Measurements from ENCODE around the gene OR4B1. TPM values are rescaled to one million over a fixed set of nuclear protein-coding genes. Genes with fewer than 3 reads are reported as not detected.

OR4B1 gene, protein sequence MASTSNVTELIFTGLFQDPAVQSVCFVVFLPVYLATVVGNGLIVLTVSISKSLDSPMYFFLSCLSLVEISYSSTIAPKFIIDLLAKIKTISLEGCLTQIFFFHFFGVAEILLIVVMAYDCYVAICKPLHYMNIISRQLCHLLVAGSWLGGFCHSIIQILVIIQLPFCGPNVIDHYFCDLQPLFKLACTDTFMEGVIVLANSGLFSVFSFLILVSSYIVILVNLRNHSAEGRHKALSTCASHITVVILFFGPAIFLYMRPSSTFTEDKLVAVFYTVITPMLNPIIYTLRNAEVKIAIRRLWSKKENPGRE
- total RNA-seq, result not detected in 2 replicates

DNA sequence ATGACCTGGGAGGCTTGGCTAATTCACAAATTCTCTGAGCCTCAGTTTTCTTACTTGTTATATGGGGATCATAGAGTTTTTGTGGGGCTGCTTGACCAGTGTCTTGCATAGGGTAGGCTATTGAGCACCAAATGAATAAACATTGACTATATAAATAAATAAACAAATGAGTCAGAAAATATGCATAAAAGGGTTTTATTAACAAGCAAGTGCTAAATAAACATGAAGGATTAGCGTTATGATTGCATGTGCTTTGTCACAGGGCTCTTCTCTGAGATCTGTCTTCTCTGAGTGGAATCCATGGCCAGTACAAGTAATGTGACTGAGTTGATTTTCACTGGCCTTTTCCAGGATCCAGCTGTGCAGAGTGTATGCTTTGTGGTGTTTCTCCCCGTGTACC, at the start of gene OR4B1:
Gene OR4B1, plus strand, starts transcription at position 301 of the 400 bp plus-strand sequence. Its CDS starts 0 bp downstream, at position 301.
- Histone ChIP-seq H3K36me3 (ENCODE audit: insufficient read depth, low read length) (no peaks in the 10 kb centered on the region), H3K4me2 (ENCODE audit: insufficient read depth, low read length) (no peak within 1 kb of the TSS), H3K4me3 (ENCODE audit: insufficient read depth, low read length) (no peak within 1 kb of the TSS), H4K20me1 (ENCODE audit: insufficient read depth, low read length) (no peaks in the 10 kb centered on the region), H3K27me3 (ENCODE audit: insufficient read depth, low read length) (no peaks in the 10 kb centered on the region), H3K27ac (ENCODE audit: low read depth, low read length) (no peak within 1 kb of the TSS), H2AFZ (ENCODE audit: low read length) (no peak within 1 kb of the TSS), H3K79me2 (ENCODE audit: insufficient read depth, low read length) (no peaks in the 10 kb centered on the region), H3K4me1 (ENCODE audit: insufficient read depth, low read length) (no peaks in the 10 kb centered on the region), H3K9me3 (ENCODE audit: low read depth, low read length) (no peaks in the 10 kb centered on the region)
- TF ChIP-seq, protein P1, sequence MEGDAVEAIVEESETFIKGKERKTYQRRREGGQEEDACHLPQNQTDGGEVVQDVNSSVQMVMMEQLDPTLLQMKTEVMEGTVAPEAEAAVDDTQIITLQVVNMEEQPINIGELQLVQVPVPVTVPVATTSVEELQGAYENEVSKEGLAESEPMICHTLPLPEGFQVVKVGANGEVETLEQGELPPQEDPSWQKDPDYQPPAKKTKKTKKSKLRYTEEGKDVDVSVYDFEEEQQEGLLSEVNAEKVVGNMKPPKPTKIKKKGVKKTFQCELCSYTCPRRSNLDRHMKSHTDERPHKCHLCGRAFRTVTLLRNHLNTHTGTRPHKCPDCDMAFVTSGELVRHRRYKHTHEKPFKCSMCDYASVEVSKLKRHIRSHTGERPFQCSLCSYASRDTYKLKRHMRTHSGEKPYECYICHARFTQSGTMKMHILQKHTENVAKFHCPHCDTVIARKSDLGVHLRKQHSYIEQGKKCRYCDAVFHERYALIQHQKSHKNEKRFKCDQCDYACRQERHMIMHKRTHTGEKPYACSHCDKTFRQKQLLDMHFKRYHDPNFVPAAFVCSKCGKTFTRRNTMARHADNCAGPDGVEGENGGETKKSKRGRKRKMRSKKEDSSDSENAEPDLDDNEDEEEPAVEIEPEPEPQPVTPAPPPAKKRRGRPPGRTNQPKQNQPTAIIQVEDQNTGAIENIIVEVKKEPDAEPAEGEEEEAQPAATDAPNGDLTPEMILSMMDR (IDR thresholded peaks at IDR 0.05; ENCODE audit: extremely low read depth, low read depth, low read length), result no peak
- DNase-seq (ENCODE audit: insufficient read length, low spot score, missing footprints), result no peak

DNA sequence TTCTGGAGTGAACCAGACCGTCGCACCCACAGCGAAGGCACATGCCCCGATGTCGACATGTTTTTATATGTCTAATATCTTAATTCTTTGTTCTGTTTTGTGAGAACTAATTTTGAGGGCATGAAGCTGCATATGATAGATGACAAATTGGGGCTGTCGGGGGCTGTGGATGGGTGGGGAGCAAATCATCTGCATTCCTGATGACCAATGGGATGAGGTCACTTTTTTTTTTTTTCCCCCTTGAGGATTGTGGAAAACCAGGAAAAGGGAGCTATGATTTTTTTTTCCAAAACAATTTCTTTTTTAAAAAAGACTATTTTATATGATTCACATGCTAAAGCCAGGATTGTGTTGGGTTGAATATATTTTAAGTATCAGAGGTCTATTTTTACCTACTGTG, 49.2 kb upstream of the OR4B1 start:
- peak; percentile 63 for DNase-seq (ENCODE audit: insufficient read length, low spot score, missing footprints)
- Histone ChIP-seq H3K9me3 (ENCODE audit: low read depth, low read length) (no peaks in the 10 kb centered on the region), H3K4me2 (ENCODE audit: insufficient read depth, low read length) (peak overlapping the region; percentile 10), H3K27me3 (ENCODE audit: insufficient read depth, low read length) (no peaks in the 10 kb centered on the region), H4K20me1 (ENCODE audit: insufficient read depth, low read length) (no peaks in the 10 kb centered on the region), H3K4me3 (ENCODE audit: insufficient read depth, low read length) (no peak overlapping the region), H3K79me2 (ENCODE audit: insufficient read depth, low read length) (no peaks in the 10 kb centered on the region), H3K36me3 (ENCODE audit: insufficient read depth, low read length) (peaks cover 13% of the 10 kb centered on the region), H2AFZ (ENCODE audit: low read length) (no peak overlapping the region), H3K4me1 (ENCODE audit: insufficient read depth, low read length) (peaks cover 52% of the 10 kb centered on the region), H3K27ac (ENCODE audit: low read depth, low read length) (peak overlapping the region; percentile 67)
- TF ChIP-seq, protein P1 (IDR thresholded peaks at IDR 0.05; ENCODE audit: extremely low read depth, low read depth, low read length), result no peak

DNA sequence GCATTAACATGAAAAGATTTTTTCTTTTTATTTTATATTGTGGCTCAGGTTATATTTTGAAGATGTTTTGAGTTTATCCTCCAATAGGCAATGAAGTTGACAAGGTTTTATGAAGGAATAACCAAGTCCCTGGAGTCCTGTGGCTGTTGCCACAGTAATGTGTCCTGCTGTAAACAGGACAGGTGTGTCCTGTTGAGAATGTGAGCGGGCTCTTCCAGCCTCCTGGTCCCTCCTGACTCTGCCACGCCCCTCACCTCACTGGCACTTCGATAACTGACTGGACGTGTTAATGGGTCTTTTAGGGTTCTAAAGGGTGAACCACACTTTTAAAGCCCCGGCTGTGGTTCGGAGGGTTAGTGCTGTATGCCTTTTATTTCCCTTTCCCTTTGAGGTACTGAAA, 47.8 kb upstream of the OR4B1 start:
- DNase-seq (ENCODE audit: insufficient read length, low spot score, missing footprints), result no peak
- H3K27me3 ChIP-seq (ENCODE audit: insufficient read depth, low read length), result no peaks in the 10 kb centered on the region
- H4K20me1 ChIP-seq (ENCODE audit: insufficient read depth, low read length), result no peaks in the 10 kb centered on the region
- no peak overlapping the region for H3K4me3 ChIP-seq (ENCODE audit: insufficient read depth, low read length)
- peaks cover 8% of the 10 kb centered on the region for H3K36me3 ChIP-seq (ENCODE audit: insufficient read depth, low read length)
- no peak overlapping the region for H3K4me2 ChIP-seq (ENCODE audit: insufficient read depth, low read length)
- H3K27ac ChIP-seq (ENCODE audit: low read depth, low read length), result peak overlapping the region; percentile 88
- H3K9me3 ChIP-seq (ENCODE audit: low read depth, low read length), result no peaks in the 10 kb centered on the region
- H3K79me2 ChIP-seq (ENCODE audit: insufficient read depth, low read length), result no peaks in the 10 kb centered on the region
- no peak overlapping the region for H2AFZ ChIP-seq (ENCODE audit: low read length)
- TF ChIP-seq, protein P1 (IDR thresholded peaks at IDR 0.05; ENCODE audit: extremely low read depth, low read depth, low read length), result no peak
- H3K4me1 ChIP-seq (ENCODE audit: insufficient read depth, low read length), result peaks cover 58% of the 10 kb centered on the region

DNA sequence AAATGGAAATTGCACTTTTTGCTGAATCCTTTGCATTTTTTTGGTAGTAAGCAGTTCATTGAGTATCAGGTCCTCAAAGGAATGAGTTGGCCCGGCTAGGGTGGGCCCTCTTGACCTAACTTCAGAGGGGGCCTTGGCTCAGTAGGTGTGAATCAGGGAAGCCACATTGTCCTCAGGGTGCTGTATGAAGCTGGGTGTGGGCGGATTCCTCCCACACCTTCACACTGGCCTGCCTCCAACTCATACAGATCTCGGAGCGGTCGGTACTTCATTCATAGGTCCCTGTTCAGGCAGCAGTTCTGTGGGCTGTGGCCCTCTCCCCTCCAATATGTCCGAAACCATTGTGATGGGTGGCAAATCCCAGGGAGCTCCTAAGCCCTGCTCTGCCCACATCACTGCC, 47.4 kb upstream of the OR4B1 start:
- H3K4me3 ChIP-seq (ENCODE audit: insufficient read depth, low read length), result no peak overlapping the region
- H3K79me2 ChIP-seq (ENCODE audit: insufficient read depth, low read length), result no peaks in the 10 kb centered on the region
- no peaks in the 10 kb centered on the region for H3K27me3 ChIP-seq (ENCODE audit: insufficient read depth, low read length)
- peak overlapping the region; percentile 88 for H3K27ac ChIP-seq (ENCODE audit: low read depth, low read length)
- peaks cover 8% of the 10 kb centered on the region for H3K36me3 ChIP-seq (ENCODE audit: insufficient read depth, low read length)
- peak overlapping the region; percentile 57 for H3K4me2 ChIP-seq (ENCODE audit: insufficient read depth, low read length)
- H3K4me1 ChIP-seq (ENCODE audit: insufficient read depth, low read length), result peaks cover 58% of the 10 kb centered on the region
- no peaks in the 10 kb centered on the region for H4K20me1 ChIP-seq (ENCODE audit: insufficient read depth, low read length)
- DNase-seq (ENCODE audit: insufficient read length, low spot score, missing footprints), result no peak
- H3K9me3 ChIP-seq (ENCODE audit: low read depth, low read length), result no peaks in the 10 kb centered on the region
- TF ChIP-seq, protein P1 (IDR thresholded peaks at IDR 0.05; ENCODE audit: extremely low read depth, low read depth, low read length), result no peak
- no peak overlapping the region for H2AFZ ChIP-seq (ENCODE audit: low read length)
